Measurements from ENCODE around the gene ARHGEF19. TPM values are rescaled to one million over a fixed set of nuclear protein-coding genes. Genes with fewer than 3 reads are reported as not detected.

The ARHGEF19 gene
- total and polyA plus RNA-seq, 9 of the 15 experiments (the other 6 are each of a cell fraction or from before 2014, with no cell fraction given), result 0.73 to 21.0 (median 5.2) TPM

- peak; percentile 82 for TF ChIP-seq POLR2G (IDR thresholded peaks at IDR 0.05; ENCODE audit: low read depth, low read length)
- no peak for TF ChIP-seq SRF (CRISPR knock-in tag; IDR thresholded peaks at IDR 0.05)
- TF ChIP-seq SRSF9 (IDR thresholded peaks at IDR 0.05; ENCODE audit: borderline replicate concordance, low read depth, low read length), result no peak
- TF ChIP-seq BRD4 (IDR thresholded peaks at IDR 0.05), result no peak
- TF ChIP-seq KAT2B (IDR thresholded peaks at IDR 0.05; ENCODE audit: low read depth, low read length), result no peak
- TF ChIP-seq SMAD3 (CRISPR knock-in tag; conservative IDR thresholded peaks at IDR 0.05), result no peak
- TF ChIP-seq HDAC2 (IDR thresholded peaks at IDR 0.05), result no peak
- TF ChIP-seq SMAD2 (IDR thresholded peaks at IDR 0.05; ENCODE audit: low read depth, low read length), result no peak
- no peak for TF ChIP-seq THAP12 (CRISPR knock-in tag; IDR thresholded peaks at IDR 0.05)
- no peak for TF ChIP-seq ZBTB34 (CRISPR knock-in tag; IDR thresholded peaks at IDR 0.05)
- TF ChIP-seq GTF3C2 (IDR thresholded peaks at IDR 0.05; ENCODE audit: borderline replicate concordance, extremely low read depth, insufficient read length), result no peak
- TF ChIP-seq KDM1A (IDR thresholded peaks at IDR 0.05), result no peak
- no peak for TF ChIP-seq ZNF444 (CRISPR knock-in tag; IDR thresholded peaks at IDR 0.05)
- TF ChIP-seq IRF2 (CRISPR knock-in tag; IDR thresholded peaks at IDR 0.05), result no peak
- no peak for TF ChIP-seq RFX7 (CRISPR knock-in tag; IDR thresholded peaks at IDR 0.05)
- TF ChIP-seq NBN (IDR thresholded peaks at IDR 0.05; ENCODE audit: low read depth), result no peak
- no peak for TF ChIP-seq ZBTB49 (CRISPR knock-in tag; IDR thresholded peaks at IDR 0.05; ENCODE audit: borderline replicate concordance)
- no peak for TF ChIP-seq PHTF2 (CRISPR knock-in tag; IDR thresholded peaks at IDR 0.05)
- TF ChIP-seq PREB (CRISPR knock-in tag; IDR thresholded peaks at IDR 0.05), result no peak
Measured at GRCh38 chr1:16162163-16162822, 50.2 kb downstream of the ARHGEF19 start (continued).

Measured in K562 (cell line).